22Rv1 (cell line): Measurements from ENCODE around the gene FBH1.

ENCODE experiments used
- ZFX ChIP-seq: fragments of 450-650 bp; IDR thresholded peaks from 2 replicates; pipeline ENCODE4 v1.6.1; 2017; ENCODE audit warnings: antibody characterized with exemption, borderline replicate concordance
- TF ChIP-seq, protein P1 (sequence below): fragments of 450-650 bp; IDR thresholded peaks from 2 replicates; pipeline ENCODE4 v1.5.1; 2017; ENCODE audit warnings: mild to moderate bottlenecking

DNA sequence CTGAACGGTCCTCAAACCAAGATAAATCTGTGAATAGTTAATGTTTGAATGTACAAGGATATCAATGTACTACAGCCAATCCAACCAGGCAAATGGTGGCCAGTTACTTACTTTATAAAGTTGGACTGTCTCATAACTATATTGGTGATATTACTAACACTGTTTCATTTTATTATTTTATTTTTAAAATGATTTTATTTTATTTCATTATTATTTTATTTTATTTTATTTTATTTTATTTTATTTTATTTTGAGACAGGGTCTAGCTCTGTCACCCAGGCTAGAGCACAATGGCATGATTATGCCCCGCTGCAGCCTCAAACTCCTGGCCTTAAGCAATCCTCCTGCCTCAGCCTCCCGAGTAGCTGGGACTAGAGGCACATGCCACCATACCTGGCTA, 80.5 kb downstream of the FBH1 start:
- TF ChIP-seq, protein P1, sequence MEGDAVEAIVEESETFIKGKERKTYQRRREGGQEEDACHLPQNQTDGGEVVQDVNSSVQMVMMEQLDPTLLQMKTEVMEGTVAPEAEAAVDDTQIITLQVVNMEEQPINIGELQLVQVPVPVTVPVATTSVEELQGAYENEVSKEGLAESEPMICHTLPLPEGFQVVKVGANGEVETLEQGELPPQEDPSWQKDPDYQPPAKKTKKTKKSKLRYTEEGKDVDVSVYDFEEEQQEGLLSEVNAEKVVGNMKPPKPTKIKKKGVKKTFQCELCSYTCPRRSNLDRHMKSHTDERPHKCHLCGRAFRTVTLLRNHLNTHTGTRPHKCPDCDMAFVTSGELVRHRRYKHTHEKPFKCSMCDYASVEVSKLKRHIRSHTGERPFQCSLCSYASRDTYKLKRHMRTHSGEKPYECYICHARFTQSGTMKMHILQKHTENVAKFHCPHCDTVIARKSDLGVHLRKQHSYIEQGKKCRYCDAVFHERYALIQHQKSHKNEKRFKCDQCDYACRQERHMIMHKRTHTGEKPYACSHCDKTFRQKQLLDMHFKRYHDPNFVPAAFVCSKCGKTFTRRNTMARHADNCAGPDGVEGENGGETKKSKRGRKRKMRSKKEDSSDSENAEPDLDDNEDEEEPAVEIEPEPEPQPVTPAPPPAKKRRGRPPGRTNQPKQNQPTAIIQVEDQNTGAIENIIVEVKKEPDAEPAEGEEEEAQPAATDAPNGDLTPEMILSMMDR: no peak
- TF ChIP-seq ZFX: no peak
